H9 (cell line): ENCODE data around the gene AGBL4. TPM values are rescaled to one million over a fixed set of nuclear protein-coding genes. Genes with fewer than 3 reads are reported as not detected.

ENCODE experiments used
- DNase-seq: peaks from one replicate; pipeline ENCODE4 v3.0.0-alpha.2; 2017
- H2AFZ ChIP-seq: one replicate; pipeline ENCODE4 v1.6.1; 2013; ENCODE audit warnings: mild to moderate bottlenecking, low read length, control low read depth, moderate library complexity
- H2AK5ac ChIP-seq: 2 replicates; pipeline ENCODE4 v1.6.1; 2013; ENCODE audit warnings: low read length, control low read depth, mixed read lengths; ENCODE audit not compliant: insufficient read length
- H2BK120ac ChIP-seq: one replicate; pipeline ENCODE4 v1.6.1; 2013; ENCODE audit warnings: low read depth, mild to moderate bottlenecking, low read length, control low read depth, inconsistent platforms; ENCODE audit not compliant: poor library complexity, severe bottlenecking
- H2BK12ac ChIP-seq: 2 replicates; pipeline ENCODE4 v1.6.1; 2013; ENCODE audit warnings: low read length, control low read depth, mixed read lengths, low read depth; ENCODE audit not compliant: insufficient read length
- H2BK15ac ChIP-seq: 2 replicates; pipeline ENCODE4 v1.6.1; 2013; ENCODE audit warnings: low read depth, low read length, control low read depth
- H2BK20ac ChIP-seq: one replicate; pipeline ENCODE4 v1.6.1; 2013; ENCODE audit warnings: low read depth, mild to moderate bottlenecking, low read length, control low read depth, inconsistent platforms; ENCODE audit not compliant: poor library complexity, severe bottlenecking
- H2BK5ac ChIP-seq: 2 replicates; pipeline ENCODE4 v1.6.1; 2013; ENCODE audit warnings: low read length, control low read depth, mixed read lengths; ENCODE audit not compliant: insufficient read length
- H3K14ac ChIP-seq: 2 replicates; pipeline ENCODE4 v1.6.1; 2013; ENCODE audit warnings: low read length, control low read depth; ENCODE audit not compliant: insufficient read depth
- H3K18ac ChIP-seq: 2 replicates; pipeline ENCODE4 v1.6.1; 2013; ENCODE audit warnings: low read depth, mild to moderate bottlenecking, mixed read lengths, low read length, control low read depth; ENCODE audit not compliant: insufficient read length
- H3K23ac ChIP-seq: 2 replicates; pipeline ENCODE4 v1.6.1; 2013; ENCODE audit warnings: low read length, control low read depth, mixed read lengths, low read depth; ENCODE audit not compliant: insufficient read length
- H3K23me2 ChIP-seq: 2 replicates; pipeline ENCODE4 v1.6.1; 2013; ENCODE audit warnings: low read depth, mild to moderate bottlenecking, mixed read lengths, low read length, control low read depth; ENCODE audit not compliant: insufficient read length, poor library complexity, severe bottlenecking
- H3K27ac ChIP-seq: 2 replicates; pipeline ENCODE4 v1.5.1; 2013; ENCODE audit warnings: low read length, control low read depth, mixed read lengths, low read depth; ENCODE audit not compliant: insufficient read length
- H3K27me3 ChIP-seq: 2 replicates; pipeline ENCODE4 v1.6.1; 2013; ENCODE audit warnings: low read length, control low read depth, inconsistent platforms; ENCODE audit not compliant: insufficient read depth
- H3K4ac ChIP-seq: 2 replicates; pipeline ENCODE4 v1.6.1; 2013; ENCODE audit warnings: low read depth, mild to moderate bottlenecking, control low read depth, inconsistent platforms, low read length, moderate library complexity
- H3K4me1 ChIP-seq: 2 replicates; pipeline ENCODE4 v1.6.1; 2013; ENCODE audit warnings: low read length, control low read depth, inconsistent platforms; ENCODE audit not compliant: insufficient read depth
- H3K4me2 ChIP-seq: 2 replicates; pipeline ENCODE4 v1.6.1; 2013; ENCODE audit warnings: low read length, control low read depth, mixed read lengths; ENCODE audit not compliant: insufficient read length, insufficient read depth
- H3K56ac ChIP-seq: 2 replicates; pipeline ENCODE4 v1.6.1; 2013; ENCODE audit warnings: low read depth, mild to moderate bottlenecking, mixed read lengths, low read length, control low read depth; ENCODE audit not compliant: insufficient read length
- H3K79me1 ChIP-seq: 2 replicates; pipeline ENCODE4 v1.6.1; 2013; ENCODE audit warnings: low read depth, mild to moderate bottlenecking, moderate library complexity, low read length, control low read depth, inconsistent platforms; ENCODE audit not compliant: insufficient read depth, poor library complexity, severe bottlenecking
- H3K79me2 ChIP-seq: 2 replicates; pipeline ENCODE4 v1.6.1; 2013; ENCODE audit warnings: low read length, control low read depth, inconsistent platforms; ENCODE audit not compliant: insufficient read depth
- H3K9ac ChIP-seq: 2 replicates; pipeline ENCODE4 v1.6.1; 2013; ENCODE audit warnings: low read length, control low read depth, mixed read lengths; ENCODE audit not compliant: insufficient read length; ENCODE audit errors: extremely low read depth
- H3K9me3 ChIP-seq: one replicate; pipeline ENCODE4 v1.6.1; 2013; ENCODE audit warnings: low read depth, low read length, inconsistent platforms; ENCODE audit not compliant: control insufficient read depth
- H3T11ph ChIP-seq: one replicate; pipeline ENCODE4 v1.6.1; 2013; ENCODE audit warnings: mild to moderate bottlenecking, low read length, control low read depth, inconsistent platforms
- H4K20me1 ChIP-seq: one replicate; pipeline ENCODE4 v1.6.1; 2013; ENCODE audit not compliant: control insufficient read depth, insufficient read length, insufficient read depth
- H4K5ac ChIP-seq: 2 replicates; pipeline ENCODE4 v1.6.1; 2013; ENCODE audit warnings: low read depth, mild to moderate bottlenecking, mixed read lengths, low read length, control low read depth; ENCODE audit not compliant: insufficient read length
- H4K8ac ChIP-seq: replicated peaks from 2 replicates; pipeline ENCODE4 v1.6.1; 2013; ENCODE audit warnings: low read length, control low read depth, mixed read lengths, low read depth; ENCODE audit not compliant: insufficient read length
- H4K91ac ChIP-seq: 2 replicates; pipeline ENCODE4 v1.6.1; 2013; ENCODE audit warnings: low read depth, mild to moderate bottlenecking, moderate library complexity, mixed read lengths, low read length, control low read depth; ENCODE audit not compliant: insufficient read length
- H3K27ac Mint-ChIP-seq, 3 experiments: 2 replicates in 2 of 3; 3 replicates in 1 of 3; pipeline ENCODE4 v1.8.0; 2020 to 2021; ENCODE audit warnings: mixed read lengths in 3 of 3, mild to moderate bottlenecking in 1 of 3, moderate library complexity in 1 of 3
- H3K27me3 Mint-ChIP-seq: 2 replicates; pipeline ENCODE4 v1.8.0; 2021; ENCODE audit warnings: low read depth, mild to moderate bottlenecking, moderate library complexity, mixed read lengths
- H3K36me3 Mint-ChIP-seq, 3 experiments: 2 replicates in 2 of 3; 3 replicates in 1 of 3; pipeline ENCODE4 v1.8.0; 2020 to 2021; ENCODE audit warnings: low read depth in 3 of 3, mixed read lengths in 3 of 3; ENCODE audit not compliant: insufficient read depth in 1 of 3
- H3K4me1 Mint-ChIP-seq, 2 experiments: 2 replicates each; pipeline ENCODE4 v1.8.0; 2020; ENCODE audit warnings: mixed read lengths in 2 of 2
- H3K4me3 Mint-ChIP-seq, 2 experiments: 2 replicates in 1 of 2; 3 replicates in 1 of 2; pipeline ENCODE4 v1.8.0; 2020 to 2021; ENCODE audit warnings: mild to moderate bottlenecking in 2 of 2, mixed read lengths in 2 of 2, moderate library complexity in 1 of 2
- H3K9me3 Mint-ChIP-seq, 2 experiments: 2 replicates in 1 of 2; 3 replicates in 1 of 2; pipeline ENCODE4 v1.8.0; 2020; ENCODE audit warnings: mild to moderate bottlenecking in 2 of 2, mixed read lengths in 2 of 2, moderate library complexity in 1 of 2
- CTCF ChIP-seq: fragments of 200-600 bp; sonication (generic); conservative IDR thresholded peaks from 3 replicates; pipeline ENCODE4 v1.8.0; 2021; ENCODE audit warnings: antibody characterized with exemption, mild to moderate bottlenecking
- WGBS: extraction: QIAGEN DNeasy Blood & Tissue Kit; methylation state at CpG from one replicate; pipeline ENCODE4 v1.1.7; 2013; ENCODE audit warnings: missing lambda C conversion rate, low lambda C conversion rate, mixed read lengths; ENCODE audit not compliant: insufficient read length; ENCODE audit errors: extremely low coverage; 5-methylcytosine and 5-hydroxymethylcytosine counted together
- total RNA-seq: library from RNA; stranded (reverse); gene quantifications from 2 replicates; pipeline ENCODE4 v1.2.1, GENCODE V29; 2021

The AGBL4 gene
- total RNA-seq, 1 experiment from 2014 or later, result not detected

GRCh38 chr1:48499211-48499735 is 1524.5 kb downstream of the AGBL4 start:
- H3K9me3 ChIP-seq, result no peaks in the 10 kb centered on the region
- no peaks in the 10 kb centered on the region for H3K79me2 ChIP-seq
- H4K8ac ChIP-seq, result no peak overlapping the region
- H4K91ac ChIP-seq, result no peak overlapping the region
- no peak overlapping the region for H2BK20ac ChIP-seq
- no peak overlapping the region for H2BK5ac ChIP-seq
- no peak overlapping the region for H3K4ac ChIP-seq
- H2AK5ac ChIP-seq, result no peak overlapping the region
- H3K18ac ChIP-seq, result no peak overlapping the region
- no CpG with 5 or more reads among the region's 8 CpGs for WGBS
- no peaks in the 10 kb centered on the region for H3K27me3 ChIP-seq
- H2BK15ac ChIP-seq, result no peak overlapping the region
- 0 out of 7 replicates have a peak overlapping the region, but pooled peaks of 1 of the 3 experiments have one; percentile 20 for H3K27ac Mint-ChIP-seq
- no peak overlapping the region for H3K23ac ChIP-seq
- H3K27ac ChIP-seq, result no peak overlapping the region
- H4K20me1 ChIP-seq, result no peaks in the 10 kb centered on the region
- no peak for TF ChIP-seq CTCF
- no peak overlapping the region for H3K14ac ChIP-seq
- no peak overlapping the region for H2BK120ac ChIP-seq
- H3K27me3 Mint-ChIP-seq, result no peaks in the 10 kb centered on the region; the same call in 1 of the 2 replicates
- no peaks in the 10 kb centered on the region for H3K36me3 Mint-ChIP-seq
- no peak overlapping the region for H2BK12ac ChIP-seq
- H4K5ac ChIP-seq, result no peak overlapping the region
- no peak overlapping the region for H3K4me2 ChIP-seq
- no peak overlapping the region for H2AFZ ChIP-seq
- H3K4me3 Mint-ChIP-seq, result no peak overlapping the region
- DNase-seq, result no peak
- no peak overlapping the region for H3T11ph ChIP-seq
- no peak overlapping the region for H3K56ac ChIP-seq
- H3K9ac ChIP-seq, result no peak overlapping the region
- H3K23me2 ChIP-seq, result no peaks in the 10 kb centered on the region
- no peaks in the 10 kb centered on the region for H3K9me3 Mint-ChIP-seq
- peaks cover 18% of the 10 kb centered on the region; the same call in 1 of the 2 replicates for H3K4me1 ChIP-seq
- H3K79me1 ChIP-seq, result no peaks in the 10 kb centered on the region
- peaks cover 29 to 36% of the 10 kb centered on the region in 2 experiments for H3K4me1 Mint-ChIP-seq
